GM21526 (cell line): Measurements from ENCODE around the gene CORO1C.

Source experiments
- ATAC-seq: cut with Tn5 transposase; IDR thresholded peaks from one replicate; pipeline ENCODE4 v1.9.1; 2021; ENCODE audit warnings: moderate library complexity; ENCODE audit not compliant: unreplicated experiment, low FRiP score

CORO1C gene

DNA sequence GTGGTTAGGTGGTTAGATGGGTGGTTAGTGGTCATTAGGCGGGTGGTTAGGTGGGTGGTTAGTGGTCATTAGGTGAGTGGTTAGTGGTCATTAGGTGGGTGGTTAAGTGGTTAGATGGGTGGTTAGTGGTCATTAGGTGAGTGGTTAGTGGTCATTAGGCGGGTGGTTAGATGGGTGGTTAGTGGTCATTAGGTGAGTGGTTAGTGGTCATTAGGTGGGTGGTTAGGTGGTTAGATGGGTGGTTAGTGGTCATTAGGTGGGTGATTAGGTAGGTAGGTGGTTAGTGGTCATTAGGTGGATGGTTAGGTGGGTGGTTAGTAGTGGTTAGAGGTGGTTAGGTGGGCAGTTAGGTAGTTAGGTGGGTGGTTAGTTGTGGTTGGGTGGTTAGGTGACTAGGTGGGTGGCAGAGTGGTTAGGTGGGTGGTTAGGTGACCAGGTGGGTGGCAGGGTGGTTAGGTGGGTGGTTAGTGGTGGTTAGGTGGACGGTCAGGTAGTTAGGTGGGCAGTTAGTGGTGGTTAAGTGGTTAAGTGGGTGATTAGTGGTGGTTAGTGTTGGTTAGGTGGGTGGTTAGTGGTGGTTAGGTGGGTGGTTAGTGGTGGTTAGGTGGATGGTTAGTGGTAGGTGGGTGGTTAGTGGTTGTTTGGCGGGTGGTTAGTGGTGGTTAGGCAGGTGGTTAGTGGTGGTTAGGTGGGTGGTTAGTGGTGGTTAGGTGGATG lies 125.5 kb downstream of the CORO1C start:
- no peak for ATAC-seq

DNA sequence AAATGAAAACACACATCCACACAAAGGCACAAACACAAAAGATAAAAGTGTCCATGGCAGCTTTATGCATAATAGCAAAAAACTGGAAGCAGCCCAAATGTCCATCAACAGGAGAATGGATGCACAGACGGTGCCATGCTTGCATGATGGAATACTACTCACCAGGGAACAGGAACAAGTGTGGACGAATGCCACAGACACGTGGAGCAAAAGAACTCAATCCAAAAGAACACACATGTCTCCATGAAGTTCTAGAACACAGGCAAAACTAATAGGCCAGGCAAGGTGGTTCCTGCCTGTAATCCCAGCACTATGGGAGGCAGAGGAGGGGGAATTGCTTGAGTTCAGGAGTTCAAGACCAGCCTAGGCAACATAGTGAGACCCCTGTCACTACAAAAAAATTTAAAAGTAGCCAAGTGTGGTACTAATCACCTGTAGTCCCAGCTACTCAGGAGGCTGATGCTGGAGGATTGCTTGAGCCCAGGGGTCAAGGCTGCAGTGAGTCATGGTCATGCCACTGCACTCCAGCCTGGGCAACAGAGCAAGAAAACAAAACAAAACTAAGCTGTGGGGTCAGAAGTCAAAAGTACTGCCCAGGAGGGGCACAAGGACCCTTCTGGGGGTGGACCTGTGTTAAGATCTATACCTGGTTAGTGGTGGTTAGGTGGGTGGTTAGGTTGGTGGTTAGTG lies 126.2 kb downstream of the CORO1C start:
- no peak for ATAC-seq

DNA sequence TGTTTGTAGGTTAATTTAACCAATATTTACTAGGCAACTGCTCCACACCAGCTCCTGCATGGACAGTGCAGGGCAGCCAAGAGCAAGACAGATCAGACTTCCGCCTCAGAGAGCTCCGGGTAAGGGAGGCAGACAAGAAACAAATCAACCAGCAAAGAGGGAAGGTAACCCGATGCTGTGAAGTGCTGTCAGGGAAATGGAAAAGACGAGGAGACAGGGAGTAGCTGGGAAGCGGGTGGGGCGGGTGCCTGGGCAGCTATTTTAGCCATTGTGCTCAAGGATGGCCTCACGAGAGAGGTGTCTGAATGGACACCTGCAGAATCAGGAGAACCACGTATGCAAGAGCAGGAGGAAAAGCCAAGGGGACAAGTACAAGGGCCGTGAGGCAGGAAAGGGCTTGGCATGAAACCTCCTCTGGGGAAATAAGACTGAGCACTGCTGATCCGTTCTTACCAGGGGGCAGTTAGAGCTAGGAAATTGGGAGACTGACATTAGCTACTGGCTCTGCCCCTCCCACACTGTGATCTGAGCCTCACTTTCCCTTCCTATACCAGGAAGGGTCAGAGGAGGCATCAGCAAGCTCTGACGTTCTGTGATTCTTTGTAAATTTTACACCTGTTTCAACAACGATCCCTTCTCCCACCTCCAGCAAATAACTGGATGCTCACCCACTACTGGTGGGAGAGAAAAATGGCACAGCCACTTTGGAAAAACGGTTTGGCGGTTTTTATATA lies 126.9 kb downstream of the CORO1C start:
- no peak for ATAC-seq

DNA sequence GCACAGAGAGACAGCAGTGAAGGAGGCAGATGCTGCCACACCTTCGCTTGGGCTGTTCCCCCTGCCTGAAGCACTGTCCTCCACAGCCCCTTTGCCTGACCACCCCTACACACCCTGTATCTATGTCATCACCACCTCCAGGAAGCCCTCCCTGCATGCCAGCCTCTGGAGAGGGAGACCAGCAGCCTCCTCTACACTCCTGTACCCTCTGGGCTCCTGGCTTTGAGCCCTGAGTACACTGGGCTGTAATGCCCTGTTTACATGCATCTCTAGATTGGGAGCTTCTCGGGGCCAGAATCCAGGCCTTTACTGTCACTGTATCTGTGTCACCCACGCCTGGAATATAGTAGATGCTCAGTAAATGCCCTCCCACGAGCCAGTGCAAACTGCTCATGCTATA lies 127.6 kb downstream of the CORO1C start:
- no peak for ATAC-seq

DNA sequence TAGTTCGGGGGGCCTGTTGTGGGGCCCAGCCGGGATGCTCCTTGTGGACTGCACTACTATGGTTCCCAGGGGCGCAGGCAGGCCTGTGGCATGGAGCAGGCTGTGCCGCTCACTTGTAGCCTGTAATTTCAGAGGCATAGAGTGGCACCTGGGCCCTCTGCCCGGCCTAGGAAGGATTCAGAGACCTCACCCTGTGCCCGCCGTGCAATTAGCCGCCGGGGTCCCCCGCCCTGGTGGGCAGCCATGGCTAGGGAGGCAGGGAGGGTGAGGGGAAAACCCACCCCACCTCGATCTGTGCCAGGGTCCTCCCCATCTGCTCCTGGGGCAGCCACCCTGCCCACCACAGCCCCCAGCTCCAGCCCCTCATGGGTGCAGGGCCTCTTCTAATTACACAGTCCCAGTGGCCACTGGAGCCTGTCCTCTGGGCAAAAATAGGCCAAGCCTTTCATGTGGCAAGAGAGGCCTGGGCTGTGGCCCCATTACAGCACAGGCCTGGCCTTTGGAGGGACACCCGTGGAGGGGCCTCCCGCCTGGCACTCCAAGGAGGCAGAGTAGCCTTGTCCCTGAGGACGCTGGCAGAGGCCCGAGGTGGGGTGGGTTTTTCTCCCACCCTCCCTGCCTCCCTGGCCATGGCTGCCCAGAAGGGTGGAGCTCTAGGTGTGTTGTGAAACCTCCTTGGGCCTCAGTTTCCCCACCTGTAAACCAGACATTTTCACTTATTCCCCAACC lies 128.2 kb downstream of the CORO1C start:
- ATAC-seq = no peak

DNA sequence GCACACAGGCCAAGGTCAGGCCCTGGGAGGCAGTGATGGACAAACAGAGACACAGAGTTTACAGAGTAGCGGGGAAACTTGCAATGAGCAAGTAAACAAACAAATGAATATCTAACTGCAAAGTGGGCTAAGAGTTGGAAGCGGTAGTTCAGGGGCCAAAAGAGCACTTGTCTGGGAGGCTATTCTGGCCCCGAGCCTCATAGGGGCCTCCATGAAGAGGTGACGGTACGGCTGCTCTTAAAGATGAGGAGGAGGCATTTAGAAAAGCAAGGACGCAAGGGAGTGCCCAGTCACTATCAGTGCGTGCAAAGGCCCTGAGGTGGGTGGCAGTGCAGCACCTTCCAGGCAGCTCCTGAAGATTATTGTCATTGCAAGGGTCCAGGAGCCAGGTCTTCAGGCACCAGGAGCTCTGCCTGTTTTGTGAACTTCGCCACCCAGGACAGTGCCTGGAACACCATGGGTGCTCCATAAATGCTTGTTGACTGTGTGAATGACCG lies 129.1 kb downstream of the CORO1C start:
- ATAC-seq = no peak

DNA sequence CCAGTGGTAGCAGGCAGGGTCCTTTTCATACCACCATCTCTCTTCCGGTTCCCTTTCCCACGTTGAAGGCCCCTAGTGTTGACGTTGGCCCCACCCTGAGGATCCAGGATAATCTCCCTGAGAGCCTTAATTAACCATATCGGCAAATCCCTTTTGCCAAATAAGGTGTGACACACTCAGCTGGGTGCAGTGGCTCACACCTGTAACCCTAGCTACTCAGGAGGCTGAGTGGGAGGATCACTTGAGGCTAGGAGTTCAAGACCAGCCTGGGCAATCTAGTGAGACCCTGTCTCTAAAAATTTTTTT lies 130.7 kb downstream of the CORO1C start:
- no peak for ATAC-seq

DNA sequence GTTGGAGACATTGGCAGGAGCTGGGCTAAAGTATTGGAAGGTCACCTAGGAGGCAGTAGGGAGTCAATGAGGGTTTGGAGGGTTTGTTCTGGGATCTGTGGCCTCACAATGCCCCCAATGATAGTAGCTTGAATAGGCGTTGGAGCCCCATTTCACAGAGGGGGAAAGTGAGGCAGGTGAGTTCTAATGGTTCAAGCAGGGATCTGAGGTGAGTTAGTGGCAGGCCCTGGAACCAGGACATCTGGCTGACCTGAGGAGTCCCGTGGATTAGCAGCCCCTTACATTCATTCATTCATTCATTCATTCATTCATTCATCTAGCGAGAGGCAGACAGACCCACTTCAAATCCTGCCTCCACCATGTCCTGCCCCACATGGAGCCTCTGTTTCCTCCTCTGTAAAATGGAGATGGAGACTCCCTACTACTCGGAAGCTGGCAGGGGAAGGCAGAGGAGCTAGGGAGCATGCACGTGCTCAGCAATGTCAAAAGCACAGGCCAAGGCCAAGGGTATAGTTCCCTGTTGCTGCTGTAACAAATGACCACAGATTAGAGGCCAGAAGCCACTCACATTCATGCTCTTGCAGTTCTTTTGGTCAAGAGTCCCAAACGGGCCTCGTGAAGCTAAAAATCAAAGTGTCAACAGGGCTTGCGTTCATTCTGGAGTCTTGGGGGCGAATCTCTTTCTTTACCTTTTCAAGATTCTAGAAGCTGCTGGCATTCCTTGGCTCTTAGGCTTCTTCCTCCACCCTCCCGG lies 131.2 kb downstream of the CORO1C start:
- ATAC-seq = no peak

DNA sequence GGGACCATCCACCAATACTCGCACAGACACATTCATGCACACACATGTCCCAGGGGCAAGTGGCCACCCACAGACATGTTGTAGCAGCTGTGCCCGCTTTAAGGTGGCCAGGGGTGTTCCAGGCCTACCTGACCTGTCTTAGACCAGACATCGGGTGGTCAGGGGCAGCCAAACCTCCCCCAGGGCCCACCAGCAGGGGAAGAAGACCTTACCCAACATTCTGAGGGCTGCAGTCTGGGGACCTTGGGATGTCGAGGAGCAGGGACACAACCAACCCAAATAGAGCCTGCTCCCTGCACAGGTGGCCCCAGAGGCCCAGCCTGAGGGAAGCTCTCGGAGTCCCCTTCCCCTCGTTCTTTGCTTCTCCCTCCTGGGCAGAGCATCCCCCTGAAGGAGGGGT lies 131.8 kb downstream of the CORO1C start:
- no peak for ATAC-seq

DNA sequence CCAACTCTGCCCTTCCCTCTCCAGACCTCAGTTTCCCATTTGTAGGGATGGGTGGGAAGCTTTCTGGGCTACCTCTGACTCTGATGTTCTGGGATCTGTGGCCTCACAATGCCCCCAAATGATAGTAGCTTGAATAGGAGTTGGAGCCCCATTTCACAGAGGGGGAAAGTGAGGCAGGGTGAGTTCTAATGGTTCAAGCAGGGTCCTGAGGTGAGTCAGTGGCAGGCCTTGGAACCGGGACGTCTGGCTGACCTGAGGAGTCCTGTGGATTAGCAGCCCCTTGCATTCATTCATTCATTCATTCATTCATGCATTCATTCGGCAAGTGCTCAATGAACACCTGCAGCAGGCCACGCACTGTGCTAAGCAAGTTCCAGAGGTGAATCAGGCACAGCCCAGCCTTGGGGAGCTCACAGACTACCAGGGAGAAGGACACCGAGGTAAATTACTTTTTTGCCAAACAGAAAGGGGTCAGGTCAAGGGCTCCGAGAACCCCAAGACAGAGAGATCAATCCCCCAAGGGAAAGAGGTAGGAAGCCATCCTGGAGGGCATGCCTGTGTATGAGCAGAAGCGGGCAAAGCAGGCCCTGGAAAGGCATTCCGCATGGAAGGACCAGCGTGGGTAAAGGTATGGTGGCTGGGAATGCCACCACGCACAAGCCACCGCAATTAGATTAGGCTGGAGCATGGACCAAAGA lies 132.6 kb downstream of the CORO1C start:
- no peak for ATAC-seq

DNA sequence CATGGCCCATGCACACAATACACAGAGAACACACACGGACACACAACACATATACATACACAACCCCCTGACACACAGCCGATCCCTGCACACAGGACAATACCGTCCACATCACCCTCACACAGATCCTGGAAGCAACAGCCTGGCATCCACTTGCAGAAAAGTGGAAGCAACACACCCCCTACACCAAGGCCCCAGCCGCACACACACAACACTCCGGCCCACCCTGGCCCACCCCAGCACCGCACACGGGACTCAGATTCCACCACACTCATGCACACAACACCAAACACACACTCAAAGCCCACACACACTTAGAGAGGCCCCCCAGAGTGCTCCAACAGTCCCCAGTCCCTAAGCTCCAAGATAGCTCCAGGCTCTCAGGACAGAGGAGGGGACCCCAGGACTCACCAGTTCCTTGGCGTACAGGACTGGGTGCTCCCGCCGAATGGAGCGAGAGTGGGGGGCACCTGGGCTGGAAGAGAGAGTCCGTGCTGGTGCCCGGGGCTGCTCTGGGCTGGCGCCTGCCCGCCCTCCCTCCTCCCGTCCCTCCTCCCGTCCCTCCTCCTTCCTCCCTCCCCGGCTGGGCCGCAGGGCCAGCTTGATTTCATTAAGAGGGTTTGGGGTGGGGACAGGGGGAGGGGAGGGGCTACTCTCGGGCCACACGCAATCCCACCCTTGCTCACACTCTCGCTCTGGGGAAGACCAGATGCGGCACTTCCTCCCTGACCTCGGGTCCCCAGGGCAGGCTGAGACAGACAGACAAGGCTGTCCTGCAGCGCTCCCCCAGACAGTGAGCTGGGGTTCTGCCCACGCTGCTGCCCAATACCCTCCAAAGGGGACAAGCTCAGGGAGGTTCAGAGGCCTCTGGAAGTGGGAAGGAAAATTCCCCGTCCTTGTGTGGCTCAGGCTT lies 133.5 kb downstream of the CORO1C start, which contains the start of gene TMEM119:
Gene TMEM119, minus strand, starts transcription at position 526 of the 913 bp plus-strand sequence. CDS start 5,701 bp downstream, outside the sequence.
- no peak for ATAC-seq

DNA sequence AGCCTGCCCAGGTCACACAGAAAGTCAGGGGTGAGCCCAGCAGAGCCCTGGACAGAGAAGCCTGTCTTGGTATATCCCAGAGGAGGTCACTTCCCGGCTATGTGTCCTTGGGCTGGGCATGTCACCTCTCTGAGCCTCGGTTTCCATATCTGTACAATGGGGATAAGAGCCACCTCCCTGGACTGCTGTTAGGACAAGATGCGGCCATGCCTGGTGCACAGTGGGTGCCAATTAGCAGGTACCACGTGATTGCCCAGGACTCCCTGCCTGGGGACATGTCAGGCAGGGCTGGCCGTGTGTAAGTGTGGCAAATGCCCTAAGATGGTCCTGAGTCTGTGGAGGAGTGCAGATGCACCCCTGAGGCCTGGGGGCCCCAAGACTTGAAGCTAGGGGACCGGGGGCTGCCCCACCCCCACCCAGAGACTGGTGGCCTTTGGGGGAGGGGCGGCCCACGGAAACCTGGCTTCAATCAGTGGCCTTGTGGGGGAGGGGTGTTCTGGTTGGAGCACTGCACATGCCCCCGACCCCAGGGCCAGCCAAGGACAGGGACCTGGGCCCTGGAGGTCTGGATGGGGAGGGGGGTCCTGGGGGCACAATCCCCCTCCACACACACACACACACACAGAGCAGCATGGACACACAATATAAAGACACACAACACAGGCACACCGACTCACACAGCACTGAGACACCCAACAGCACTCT lies 134.3 kb downstream of the CORO1C start:
- ATAC-seq = no peak

DNA sequence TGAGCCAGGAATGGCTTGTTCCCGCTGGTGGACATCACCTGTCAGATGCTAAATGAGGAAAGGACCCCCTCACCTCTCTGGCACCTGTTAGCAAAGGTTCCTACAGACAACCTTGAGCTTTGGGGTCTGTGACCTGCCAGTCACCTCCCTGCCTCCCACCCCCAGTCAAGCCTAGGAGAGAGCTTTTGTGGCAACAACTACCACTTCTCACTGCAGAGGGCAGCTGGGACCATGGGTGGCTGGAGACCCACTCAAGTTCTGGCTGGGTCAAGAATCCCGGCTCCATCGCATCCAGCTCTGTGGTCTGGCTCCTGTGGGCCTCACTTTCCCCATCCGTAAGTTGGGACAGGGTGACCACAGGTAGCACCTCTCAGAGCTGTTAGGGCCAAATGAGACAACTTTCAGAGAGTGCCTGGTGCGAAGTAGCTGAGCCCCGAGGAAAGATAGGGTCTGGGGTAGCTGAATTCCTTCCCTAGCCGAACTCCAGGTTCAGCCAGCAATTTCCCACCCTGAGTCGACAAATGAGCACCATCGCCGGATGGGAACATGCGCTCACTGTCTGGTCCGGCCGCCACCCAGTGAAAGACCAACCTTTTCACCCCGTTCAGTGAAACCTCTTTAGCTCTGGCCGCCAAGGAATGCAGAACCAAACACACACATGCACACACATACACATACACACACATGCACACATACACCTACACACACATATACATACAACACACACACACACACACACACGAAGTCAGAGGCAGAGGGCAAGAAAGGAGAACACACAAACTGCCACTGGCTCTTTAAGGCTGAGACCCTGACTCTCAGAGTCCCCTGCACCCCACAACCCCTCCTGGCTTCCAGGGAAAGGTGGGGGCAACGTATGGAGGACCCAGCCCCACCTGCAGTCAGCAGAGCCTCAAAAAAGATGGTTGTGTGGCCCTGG lies 135.3 kb downstream of the CORO1C start:
- no peak for ATAC-seq
